Testis (tissue), 3 donors: ENCODE measurements around the gene RSBN1L. TPM values are rescaled to one million over a fixed set of nuclear protein-coding genes. Genes with fewer than 3 reads are reported as not detected.

Experiments used
- DNase-seq: peaks from one replicate; pipeline ENCODE4 v3.0.0-alpha.2; 2019
- H3K27ac ChIP-seq, 2 donors: fragments of 200-600 bp; sonication (generic); one replicate each; pipeline ENCODE4 v1.5.1; 2019
- H3K27me3 ChIP-seq: fragments of 200-600 bp; sonication (generic); one replicate; pipeline ENCODE4 v1.5.1; 2019
- H3K36me3 ChIP-seq: fragments of 200-600 bp; sonication (generic); one replicate; pipeline ENCODE4 v1.5.1; 2017; ENCODE audit warnings: low read depth; ENCODE audit errors: missing control alignments
- H3K4me1 ChIP-seq: fragments of 200-600 bp; sonication (generic); one replicate; pipeline ENCODE4 v1.5.1; 2019
- H3K4me3 ChIP-seq, 2 donors: fragments of 200-600 bp; sonication (generic); one replicate each; pipeline ENCODE4 v1.5.1; 2017 to 2019
- H3K9me3 ChIP-seq: fragments of 200-600 bp; sonication (generic); one replicate; pipeline ENCODE4 v1.5.1; 2017
- POLR2A ChIP-seq: fragments of 450-650 bp; IDR thresholded peaks from one replicate; pipeline ENCODE4 v1.6.1; 2017; ENCODE audit warnings: antibody characterized with exemption, mild to moderate bottlenecking, moderate library complexity
- WGBS, 2 donors: methylation state at CpG; one replicate each; pipeline ENCODE4 v1.1.5; 2018; 5-methylcytosine and 5-hydroxymethylcytosine counted together
- intact Hi-C: fragments of 100-400 bp; cut with DNase I; formaldehyde crosslinking; loops from one replicate; pipeline ENCODE4 v1.15.1; 2023; ENCODE audit warnings: low total_unique reads
- polyA plus RNA-seq: library from polyadenylated mRNA; stranded (reverse); fragments of 350-450 nt; fragmentation: Illumina TruSeq; extraction: RNeasy Lipid Tissue Mini Kit (QIAGEN cat#74804); gene quantifications from one replicate; pipeline ENCODE4 v1.2.3, GENCODE V29; 2014; ENCODE audit warnings: low read depth, low replicate concordance; ENCODE audit not compliant: insufficient read depth
- total RNA-seq, 2 donors: library from RNA; depleted of rRNA; stranded (reverse); fragments of >200 nt; gene quantifications; one replicate each; pipeline ENCODE4 v1.2.3, GENCODE V29; 2016
- TF ChIP-seq, protein P1 (sequence below), 3 experiments: fragments of 450-650 bp in 2 of 3; fragments of 200-600 bp in 1 of 3; sonication (generic) in 1 of 3; IDR thresholded peaks; one replicate each; pipeline ENCODE4 v1.5.1; 2016 to 2019; ENCODE audit warnings: antibody characterized with exemption in 3 of 3, mild to moderate bottlenecking in 2 of 3, moderate library complexity in 1 of 3

Gene RSBN1L
- total and polyA plus RNA-seq, 3 donors from 2014 or later, result 33.0 to 40.1 (median 38.1) TPM

DNA sequence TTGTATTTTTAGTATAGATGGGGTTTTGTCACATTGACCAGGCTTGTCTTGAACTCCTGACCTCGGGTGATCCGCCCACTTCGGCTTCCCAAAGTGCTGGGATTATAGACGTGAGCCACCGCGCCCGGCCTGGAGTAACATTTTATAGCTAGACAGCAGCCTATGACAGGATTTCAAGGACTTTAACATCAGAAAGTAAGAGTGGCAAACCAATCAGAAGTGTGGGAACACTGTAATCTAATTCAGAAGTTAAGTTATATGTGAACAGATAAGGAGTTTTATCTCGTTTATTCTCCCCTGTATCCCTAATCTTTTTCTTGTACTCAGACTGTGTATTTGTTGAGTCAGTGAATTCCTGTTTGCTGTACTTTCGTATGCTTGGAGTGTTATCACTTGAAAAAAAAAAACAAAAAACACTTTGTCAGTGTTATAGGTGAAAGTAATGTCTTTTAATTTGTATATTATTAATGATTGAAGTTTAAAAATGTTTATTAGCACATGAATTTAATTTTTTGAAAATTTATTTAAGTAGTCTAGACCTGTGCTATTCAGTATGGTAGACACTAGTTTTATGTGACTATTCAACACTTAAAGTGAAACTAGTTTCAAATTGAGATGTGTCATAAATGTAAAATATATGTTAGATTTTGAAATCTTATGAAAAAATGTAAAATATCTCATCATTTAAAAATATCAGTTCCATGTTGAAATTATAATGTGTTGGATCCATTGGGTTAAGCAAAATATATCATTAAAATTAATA, 38.6 kb downstream of the RSBN1L start:
- intact Hi-C loops, result no loop called here
- H3K36me3 ChIP-seq, result no peaks in the 10 kb centered on the region
- H3K27me3 ChIP-seq, result no peaks in the 10 kb centered on the region
- no peaks in the 10 kb centered on the region for H3K9me3 ChIP-seq
- H3K4me3 ChIP-seq, result no peak overlapping the region
- no peak overlapping the region for H3K27ac ChIP-seq
- peaks cover 5% of the 10 kb centered on the region for H3K4me1 ChIP-seq
- TF ChIP-seq POLR2A, result no peak
- TF ChIP-seq, protein P1, sequence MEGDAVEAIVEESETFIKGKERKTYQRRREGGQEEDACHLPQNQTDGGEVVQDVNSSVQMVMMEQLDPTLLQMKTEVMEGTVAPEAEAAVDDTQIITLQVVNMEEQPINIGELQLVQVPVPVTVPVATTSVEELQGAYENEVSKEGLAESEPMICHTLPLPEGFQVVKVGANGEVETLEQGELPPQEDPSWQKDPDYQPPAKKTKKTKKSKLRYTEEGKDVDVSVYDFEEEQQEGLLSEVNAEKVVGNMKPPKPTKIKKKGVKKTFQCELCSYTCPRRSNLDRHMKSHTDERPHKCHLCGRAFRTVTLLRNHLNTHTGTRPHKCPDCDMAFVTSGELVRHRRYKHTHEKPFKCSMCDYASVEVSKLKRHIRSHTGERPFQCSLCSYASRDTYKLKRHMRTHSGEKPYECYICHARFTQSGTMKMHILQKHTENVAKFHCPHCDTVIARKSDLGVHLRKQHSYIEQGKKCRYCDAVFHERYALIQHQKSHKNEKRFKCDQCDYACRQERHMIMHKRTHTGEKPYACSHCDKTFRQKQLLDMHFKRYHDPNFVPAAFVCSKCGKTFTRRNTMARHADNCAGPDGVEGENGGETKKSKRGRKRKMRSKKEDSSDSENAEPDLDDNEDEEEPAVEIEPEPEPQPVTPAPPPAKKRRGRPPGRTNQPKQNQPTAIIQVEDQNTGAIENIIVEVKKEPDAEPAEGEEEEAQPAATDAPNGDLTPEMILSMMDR (IDR thresholded peaks at IDR 0.05), result no peak
- 60 to 69% methylated on average over 9 of the region's 9 CpGs for WGBS, 2 donors
- no peak for DNase-seq

DNA sequence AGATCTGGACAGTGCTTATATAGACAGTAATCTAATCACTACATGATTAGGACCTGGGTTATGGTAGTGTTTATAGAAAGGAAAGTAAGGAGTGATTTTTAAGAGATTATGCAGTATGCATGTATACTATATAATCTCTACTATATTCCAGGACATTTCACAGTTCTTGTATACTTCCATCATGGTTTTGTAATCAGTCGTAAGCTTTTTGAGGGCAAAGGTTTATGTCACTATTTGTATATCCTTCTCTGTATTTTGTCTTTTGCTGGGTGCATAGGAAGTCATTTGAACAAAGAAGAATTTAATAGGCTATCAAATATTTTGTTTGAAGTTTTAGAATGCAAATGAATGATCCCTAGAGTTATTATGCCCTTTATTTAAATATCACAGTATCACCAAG, 39.2 kb downstream of the RSBN1L start:
- DNase-seq, result no peak
- Histone ChIP-seq H3K27ac (no peak overlapping the region), H3K36me3 (no peaks in the 10 kb centered on the region), H3K4me3 (no peak overlapping the region), H3K4me1 (peaks cover 5% of the 10 kb centered on the region), H3K9me3 (no peaks in the 10 kb centered on the region), H3K27me3 (no peaks in the 10 kb centered on the region)
- intact Hi-C loops, result no loop called here
- 94 to 98% methylated on average over 1 of the region's 1 CpG for WGBS, 2 donors
- TF ChIP-seq POLR2A, result no peak
- TF ChIP-seq, protein P1 (IDR thresholded peaks at IDR 0.05), result no peak

DNA sequence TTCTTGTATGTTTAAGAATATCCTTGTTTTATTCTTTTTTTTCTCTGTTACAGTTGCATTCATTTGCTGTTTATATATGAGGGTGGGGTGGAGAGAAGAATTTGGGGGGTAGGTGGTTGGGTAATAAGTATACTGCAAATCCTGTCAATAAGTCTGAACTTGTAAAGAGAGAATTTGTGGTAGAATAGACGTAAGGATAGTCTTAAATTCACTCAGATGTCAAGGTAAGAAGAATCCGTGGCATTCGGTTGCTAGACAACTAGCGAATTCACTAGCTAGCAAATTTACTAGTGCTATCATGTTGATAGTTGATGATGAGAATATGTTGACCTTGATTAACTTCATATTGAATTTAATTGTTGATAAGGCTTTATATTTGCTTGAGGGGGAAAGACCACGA, 40.7 kb downstream of the RSBN1L start:
- H3K4me1 ChIP-seq, result peaks cover 5% of the 10 kb centered on the region
- intact Hi-C loops, result no loop called here
- WGBS, 2 donors, result 81 to 96% methylated on average over 5 of the region's 5 CpGs

DNA sequence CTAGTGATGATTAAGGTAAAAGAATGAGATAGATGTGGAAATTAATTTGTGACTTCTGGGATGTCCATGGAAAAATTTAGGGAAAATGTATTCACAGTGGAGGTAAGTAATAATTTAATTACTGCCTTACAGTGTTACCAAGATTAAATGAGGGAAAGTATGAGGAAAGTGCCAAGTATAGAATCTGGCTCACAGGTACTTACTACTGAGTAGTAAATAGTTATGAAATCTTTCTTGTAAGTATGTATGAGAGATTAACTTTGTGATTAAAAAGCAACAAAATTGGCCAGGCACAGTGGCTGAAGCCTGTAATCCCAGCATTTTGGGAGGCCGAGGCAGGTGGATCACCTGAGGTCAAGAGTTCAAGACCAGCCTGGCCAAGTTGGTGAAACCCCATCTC, 42.1 kb downstream of the RSBN1L start:
- WGBS, 2 donors, result 82 to 84% methylated on average over 1 of the region's 1 CpG

More for the DNA sequence above, 40.7 kb downstream of the RSBN1L start:
- H3K36me3 ChIP-seq, result no peaks in the 10 kb centered on the region
- no peaks in the 10 kb centered on the region for H3K27me3 ChIP-seq
- TF ChIP-seq, protein P1 (IDR thresholded peaks at IDR 0.05), result no peak
- TF ChIP-seq POLR2A, result no peak
- no peaks in the 10 kb centered on the region for H3K9me3 ChIP-seq
- no peak overlapping the region for H3K27ac ChIP-seq
- H3K4me3 ChIP-seq, result no peak overlapping the region
- no peak for DNase-seq

More for the DNA sequence above, 42.1 kb downstream of the RSBN1L start:
- no peak overlapping the region for H3K27ac ChIP-seq
- peaks cover 5% of the 10 kb centered on the region for H3K4me1 ChIP-seq
- no peaks in the 10 kb centered on the region for H3K36me3 ChIP-seq
- no peak for DNase-seq
- H3K27me3 ChIP-seq, result no peaks in the 10 kb centered on the region
- H3K9me3 ChIP-seq, result no peaks in the 10 kb centered on the region
- intact Hi-C loops, result no loop called here
- H3K4me3 ChIP-seq, result no peak overlapping the region
- TF ChIP-seq, protein P1 (IDR thresholded peaks at IDR 0.05), result no peak
- no peak for TF ChIP-seq POLR2A
